Heart left ventricle (tissue), 16 donors: ENCODE data around the gene NFIA. TPM values are rescaled to one million over a fixed set of nuclear protein-coding genes. Genes with fewer than 3 reads are reported as not detected.

Experiments
- ATAC-seq, 4 donors: fragments of 200-7000 bp; cut with Tn5 transposase; one replicate each; pipeline ENCODE4 v1.9.1; 2020 to 2022; ENCODE audit warnings: moderate library complexity in 4 of 4, mild to moderate bottlenecking in 3 of 4, moderate number of reproducible peaks in 1 of 4
- DNase-seq, 5 donors: peaks; one replicate each; pipeline ENCODE4 v3.0.0-alpha.2; 2020
- H3K27ac ChIP-seq, 12 donors: fragments of 200-600 bp; sonication (generic) in 4 of 12; one replicate each; pipeline versions ENCODE4 v1.5.0 to v1.8.0; 2016 to 2022; ENCODE audit warnings: mild to moderate bottlenecking in 2 of 12
- H3K27me3 ChIP-seq, 9 donors: fragments of 200-600 bp; sonication (generic) in 2 of 9; one replicate each; pipeline versions ENCODE4 v1.5.1 to v1.8.0; 2016 to 2022; ENCODE audit warnings: mild to moderate bottlenecking in 3 of 9
- H3K36me3 ChIP-seq, 9 donors: fragments of 200-600 bp; sonication (generic) in 2 of 9; one replicate each; pipeline versions ENCODE4 v1.5.0 to v1.8.0; 2018 to 2022; ENCODE audit warnings: mild to moderate bottlenecking in 2 of 9
- H3K4me1 ChIP-seq, 12 donors: fragments of 200-600 bp; sonication (generic) in 4 of 12; one replicate each; pipeline versions ENCODE4 v1.5.0 to v1.8.0; 2016 to 2022; ENCODE audit warnings: mild to moderate bottlenecking in 3 of 12
- H3K4me3 ChIP-seq, 12 donors: fragments of 200-600 bp; sonication (generic) in 4 of 12; one replicate each; pipeline versions ENCODE4 v1.5.0 to v1.8.0; 2017 to 2022; ENCODE audit warnings: mild to moderate bottlenecking in 9 of 12, moderate library complexity in 4 of 12
- H3K9me3 ChIP-seq, 12 donors: fragments of 200-600 bp; sonication (generic) in 4 of 12; one replicate each; pipeline versions ENCODE4 v1.5.0 to v1.8.0; 2016 to 2022; ENCODE audit warnings: mild to moderate bottlenecking in 1 of 12
- POLR2A ChIP-seq, 2 donors: fragments of 450-650 bp; IDR thresholded peaks; one replicate each; pipeline ENCODE4 v1.6.1; 2017; ENCODE audit warnings: antibody characterized with exemption in 2 of 2, mild to moderate bottlenecking in 2 of 2, moderate library complexity in 2 of 2
- WGBS, 4 donors: extraction: QIAGEN DNeasy Blood & Tissue Kit in 2 of 4; methylation state at CpG; one replicate each; pipeline versions ENCODE4 v1.1.5 to v1.1.7; 2013 to 2018; 5-methylcytosine and 5-hydroxymethylcytosine counted together
- intact Hi-C, 10 donors: fragments of 100-400 bp; cut with DNase I; formaldehyde crosslinking; loops; one replicate each; pipeline versions ENCODE4 v1.11.1 to v1.14.2; 2022
- polyA plus RNA-seq, 2 donors: library from polyadenylated mRNA; stranded (reverse); fragments of 200-250 nt; gene quantifications; one replicate each; pipeline ENCODE4 v1.2.3, GENCODE V29; 2013
- total RNA-seq, 9 donors: library from RNA; depleted of rRNA in 2 of 9; stranded (reverse); fragments of >200 nt in 2 of 9; fragmentation: NEBNext Ultra II Directional in 3 of 9; extraction: Animal tissue kit (Norgen Biotek cat#: 25700) in 3 of 9; gene quantifications; one replicate each; pipeline versions ENCODE4 v1.1.0 to v1.2.4, GENCODE V29; 2016 to 2023
- TF ChIP-seq, protein P1 (sequence below), 12 donors: fragments of 200-600 bp; sonication (generic) in 4 of 12; IDR thresholded peaks; one replicate each; pipeline versions ENCODE4 v1.5.0 to v1.8.0; 2018 to 2022; ENCODE audit warnings: antibody characterized with exemption in 12 of 12, mild to moderate bottlenecking in 5 of 12
- donor health status: ischemic (EF 13 %, LVEDD 7.1; RV severe dilation, severe dysfunction).
- donor health status: healthy with polysubstance abuse.
- donor health status: DM: no; HTN: yes; CAD: no.
- donor health status: DM: no; HTN: no; CAD: no.
- donor health status: ischemic (EF 25% LVEDD 6.9; RV normal size, moderate dysfunction).
- donor health status: ischemic (EF 25% LVEDD 5.7; RV mildly dilated, moderate dysfunction).
- donor health status: healthy.
- donor health status: DM: yes; HTN: yes; CAD: no.
- donor health status: ischemic (EF 35%, LVEDD 5.7; RV mildly dilated, moderate dysfunction).
- donor health status: nonischemic (EF 11% LVEDD 7.7; RV severe dilation, severe dysfunction).
- donor health status: DM: yes; HTN: yes; CAD: no.
- donor health status: PGD.
- donor health status: ischemic (EF 29% LVEDD 5.4; RV normal size, mild dysfunction).
- donor health status: nonischemic (EF 23%, LVEDD 6.1; RV moderate dilation, normal function).

NFIA gene
- total and polyA plus RNA-seq, 11 donors: 12.7 to 121 (median 96.5) TPM

DNA sequence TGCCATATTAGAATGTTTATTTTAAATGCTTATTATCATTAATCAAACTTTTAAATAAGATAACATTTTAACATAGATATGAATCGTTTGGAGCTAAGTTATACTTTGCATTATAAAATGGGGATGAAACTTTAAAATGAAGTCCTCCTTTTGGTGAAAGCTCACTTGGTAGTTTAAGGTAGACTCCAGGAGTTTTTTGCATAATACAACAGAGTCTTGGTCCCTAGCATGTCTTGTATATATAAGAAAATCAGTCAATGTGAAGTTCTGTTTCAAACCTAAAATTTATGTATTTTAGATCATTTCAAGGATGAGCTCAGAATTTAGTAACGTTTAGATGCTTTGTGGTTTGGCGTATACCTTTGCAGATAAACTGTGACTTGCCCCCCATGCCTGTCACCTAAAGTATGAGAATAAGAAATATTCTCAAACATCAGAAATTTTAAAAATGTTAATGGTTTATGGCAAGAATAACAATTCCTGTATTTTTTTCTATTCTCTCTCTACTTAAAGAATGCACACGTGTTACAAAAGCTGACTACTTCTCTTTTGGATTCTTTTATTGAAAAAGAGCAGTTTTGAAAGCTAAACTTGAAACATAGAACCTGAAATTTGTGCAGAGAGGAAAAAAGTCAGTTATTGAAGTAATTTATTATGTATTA is 3.8 kb downstream of the NFIA start:
- intact Hi-C loops: loop anchor here in 6 of 10 donors (5.0 to 10.0 kb wide), 4 partner anchors 34 to 249 kb away; no protein-coding TSS in a partner anchor
- ATAC-seq (no peak), DNase-seq (no peak)
- WGBS, 4 donors: 18 to 31% (median 24%) methylated on average over 4 of the region's 4 CpGs
- Histone ChIP-seq H3K4me1 (peaks cover 2 to 69% (median 43%) of the 10 kb centered on the region in 12 donors), H3K27me3 (no peaks in the 10 kb centered on the region), H3K27ac (peak overlapping the region in 11 of 12 donors; percentile 94 to 99 (median 96)), H3K4me3 (peak overlapping the region in 10 of 12 donors; percentile 6 to 94 (median 86)), H3K36me3 (peaks cover 0 to 21% (median 13%) of the 10 kb centered on the region in 9 donors), H3K9me3 (no peaks in the 10 kb centered on the region)
- TF ChIP-seq POLR2A (IDR thresholded peaks at IDR 0.05): no peak
- TF ChIP-seq, protein P1, sequence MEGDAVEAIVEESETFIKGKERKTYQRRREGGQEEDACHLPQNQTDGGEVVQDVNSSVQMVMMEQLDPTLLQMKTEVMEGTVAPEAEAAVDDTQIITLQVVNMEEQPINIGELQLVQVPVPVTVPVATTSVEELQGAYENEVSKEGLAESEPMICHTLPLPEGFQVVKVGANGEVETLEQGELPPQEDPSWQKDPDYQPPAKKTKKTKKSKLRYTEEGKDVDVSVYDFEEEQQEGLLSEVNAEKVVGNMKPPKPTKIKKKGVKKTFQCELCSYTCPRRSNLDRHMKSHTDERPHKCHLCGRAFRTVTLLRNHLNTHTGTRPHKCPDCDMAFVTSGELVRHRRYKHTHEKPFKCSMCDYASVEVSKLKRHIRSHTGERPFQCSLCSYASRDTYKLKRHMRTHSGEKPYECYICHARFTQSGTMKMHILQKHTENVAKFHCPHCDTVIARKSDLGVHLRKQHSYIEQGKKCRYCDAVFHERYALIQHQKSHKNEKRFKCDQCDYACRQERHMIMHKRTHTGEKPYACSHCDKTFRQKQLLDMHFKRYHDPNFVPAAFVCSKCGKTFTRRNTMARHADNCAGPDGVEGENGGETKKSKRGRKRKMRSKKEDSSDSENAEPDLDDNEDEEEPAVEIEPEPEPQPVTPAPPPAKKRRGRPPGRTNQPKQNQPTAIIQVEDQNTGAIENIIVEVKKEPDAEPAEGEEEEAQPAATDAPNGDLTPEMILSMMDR (IDR thresholded peaks at IDR 0.05): no peak

DNA sequence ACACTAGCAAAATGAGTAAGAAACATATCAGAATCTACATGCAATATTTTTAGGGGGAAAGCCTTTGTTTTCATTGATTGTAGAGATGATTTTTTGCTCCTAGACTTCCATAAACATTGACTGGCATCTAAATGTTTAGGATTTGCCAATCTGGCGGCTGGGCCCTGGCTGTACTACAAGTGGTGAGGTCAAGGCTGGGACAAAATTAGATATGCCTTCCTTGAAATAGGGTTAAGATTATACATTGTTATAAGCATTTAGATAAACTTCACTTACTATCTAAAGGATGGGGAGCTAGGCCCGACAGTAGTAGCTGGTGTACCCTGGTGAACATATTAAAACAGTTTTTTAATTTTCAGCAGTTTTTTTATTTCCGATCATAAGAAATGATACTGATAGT is 5.2 kb downstream of the NFIA start:
- Histone ChIP-seq H3K27ac (peak overlapping the region; percentile 35 to 99 (median 96)), H3K4me3 (peak overlapping the region in 9 of 12 donors; percentile 4 to 93 (median 85)), H3K36me3 (peaks cover 0 to 21% (median 13%) of the 10 kb centered on the region in 9 donors), H3K27me3 (no peaks in the 10 kb centered on the region), H3K4me1 (peaks cover 6 to 79% (median 54%) of the 10 kb centered on the region in 12 donors), H3K9me3 (no peaks in the 10 kb centered on the region)
- 47 to 56% (median 51%) methylated on average over 3 of the region's 3 CpGs for WGBS, 4 donors
- intact Hi-C loops: loop anchor here in 6 of 10 donors (5.0 to 10.0 kb wide), 4 partner anchors 35 to 247 kb away; no protein-coding TSS in a partner anchor
- DNase-seq (peak in 1 of 5 donors; percentile 43), ATAC-seq (peak in 2 of 4 donors; percentile 11 to 33)
- no peak for TF ChIP-seq POLR2A (IDR thresholded peaks at IDR 0.05)
- TF ChIP-seq, protein P1 (IDR thresholded peaks at IDR 0.05): no peak

DNA sequence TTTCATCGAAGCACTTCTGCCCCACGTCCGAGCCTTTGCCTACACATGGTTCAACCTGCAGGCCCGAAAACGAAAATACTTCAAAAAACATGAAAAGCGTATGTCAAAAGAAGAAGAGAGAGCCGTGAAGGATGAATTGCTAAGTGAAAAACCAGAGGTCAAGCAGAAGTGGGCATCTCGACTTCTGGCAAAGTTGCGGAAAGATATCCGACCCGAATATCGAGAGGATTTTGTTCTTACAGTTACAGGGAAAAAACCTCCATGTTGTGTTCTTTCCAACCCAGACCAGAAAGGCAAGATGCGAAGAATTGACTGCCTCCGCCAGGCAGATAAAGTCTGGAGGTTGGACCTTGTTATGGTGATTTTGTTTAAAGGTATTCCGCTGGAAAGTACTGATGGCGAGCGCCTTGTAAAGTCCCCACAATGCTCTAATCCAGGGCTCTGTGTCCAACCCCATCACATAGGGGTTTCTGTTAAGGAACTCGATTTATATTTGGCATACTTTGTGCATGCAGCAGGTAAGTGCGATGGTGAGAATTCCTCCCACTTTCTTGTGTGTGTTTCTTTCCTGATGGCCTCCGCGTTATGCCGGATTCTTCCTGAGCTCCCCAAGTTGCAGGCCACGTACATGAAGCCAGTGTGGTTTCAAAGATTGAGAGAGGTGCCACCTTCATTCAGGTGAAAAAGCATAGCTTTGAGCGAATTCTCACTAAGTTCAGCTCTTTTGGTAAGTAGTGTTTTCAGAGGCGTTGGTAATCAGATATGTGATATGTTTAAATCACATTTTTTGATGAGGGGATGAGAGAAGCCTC is 6.0 kb downstream of the NFIA start:
- intact Hi-C loops: loop anchor here in 7 of 10 donors (2.0 to 10.0 kb wide), 5 partner anchors 36 to 246 kb away; no protein-coding TSS in a partner anchor
- peak overlapping the region in 9 of 12 donors; percentile 95 to 98 (median 96) for H3K27ac ChIP-seq
- DNase-seq (no peak), ATAC-seq (no peak)
- H3K27me3 ChIP-seq: no peaks in the 10 kb centered on the region
- 90 to 94% (median 92%) methylated on average over 25 of the region's 25 CpGs for WGBS, 4 donors
- no peak for TF ChIP-seq POLR2A (IDR thresholded peaks at IDR 0.05)
- TF ChIP-seq, protein P1 (IDR thresholded peaks at IDR 0.05): no peak
- H3K4me3 ChIP-seq: peak overlapping the region in 2 of 12 donors; percentile 85 to 88
- H3K4me1 ChIP-seq: peaks cover 6 to 87% (median 62%) of the 10 kb centered on the region in 12 donors
- H3K9me3 ChIP-seq: no peaks in the 10 kb centered on the region
- H3K36me3 ChIP-seq: peaks cover 0 to 21% (median 13%) of the 10 kb centered on the region in 9 donors
